Lung (tissue), 12 donors: ENCODE measurements around the gene STAT5A. TPM values are rescaled to one million over a fixed set of nuclear protein-coding genes. Genes with fewer than 3 reads are reported as not detected.

Experiments used
- ATAC-seq: fragments of 200-7000 bp; cut with Tn5 transposase; one replicate; pipeline ENCODE4 v1.9.1; 2020; ENCODE audit warnings: moderate number of reproducible peaks; ENCODE audit not compliant: insufficient read depth, low FRiP score
- DNase-seq, 3 donors: peaks; one replicate each; pipeline ENCODE4 v3.0.0-alpha.2; 2013 to 2017
- H3K27ac ChIP-seq, 2 donors: one replicate each; pipeline ENCODE4 v1.5.1; 2013; ENCODE audit warnings: mild to moderate bottlenecking in 2 of 2, moderate library complexity in 2 of 2, control low read depth in 1 of 2, inconsistent platforms in 1 of 2, low read depth in 1 of 2, low read length in 1 of 2
- H3K27me3 ChIP-seq, 3 donors: one replicate each; pipeline ENCODE4 v1.5.1; 2013; ENCODE audit warnings: low read length in 2 of 3; ENCODE audit not compliant: control insufficient read depth in 3 of 3, insufficient read depth in 3 of 3
- H3K36me3 ChIP-seq, 4 donors: one replicate each; pipeline ENCODE4 v1.5.1; 2013; ENCODE audit warnings: low read length in 4 of 4, mild to moderate bottlenecking in 1 of 4, moderate library complexity in 1 of 4; ENCODE audit not compliant: control insufficient read depth in 4 of 4, insufficient read depth in 4 of 4
- H3K4me1 ChIP-seq, 5 donors: one replicate each; pipeline ENCODE4 v1.5.1; 2013; ENCODE audit warnings: low read length in 5 of 5, mild to moderate bottlenecking in 2 of 5, moderate library complexity in 1 of 5; ENCODE audit not compliant: control insufficient read depth in 5 of 5, insufficient read depth in 5 of 5
- H3K4me3 ChIP-seq: one replicate; pipeline ENCODE4 v1.5.1; 2013; ENCODE audit warnings: mild to moderate bottlenecking, control low read depth, moderate library complexity
- H3K9ac ChIP-seq, 2 donors: one replicate each; pipeline ENCODE4 v1.5.1; 2013; ENCODE audit warnings: low read length in 2 of 2, control low read depth in 1 of 2; ENCODE audit not compliant: insufficient read depth in 1 of 2
- H3K9me3 ChIP-seq, 4 donors: one replicate each; pipeline ENCODE4 v1.5.1; 2013; ENCODE audit warnings: low read length in 3 of 4, mild to moderate bottlenecking in 1 of 4, moderate library complexity in 1 of 4; ENCODE audit not compliant: control insufficient read depth in 4 of 4, insufficient read depth in 3 of 4
- CTCF ChIP-seq: IDR thresholded peaks from 2 replicates; pipeline ENCODE4 v1.5.1; 2012; ENCODE audit warnings: mild to moderate bottlenecking; ENCODE audit errors: control extremely low read depth, extremely low read depth
- WGBS, 2 donors: extraction: QIAGEN DNeasy Blood & Tissue Kit; methylation state at CpG; one replicate each; pipeline ENCODE4 v1.1.7; 2013; 5-methylcytosine and 5-hydroxymethylcytosine counted together
- polyA plus RNA-seq, 2 donors: library from polyadenylated mRNA; stranded (reverse); fragments of 200-250 nt; gene quantifications; one replicate each; pipeline ENCODE4 v1.2.1, GENCODE V29; 2013
- total RNA-seq, 2 donors: library from RNA; depleted of rRNA in 1 of 2; stranded (reverse); fragments of >200 nt in 1 of 2; gene quantifications; one replicate each; pipeline ENCODE4 v1.2.1, GENCODE V29; 2014 to 2021
- donor health status: control.
- donor health status: control.
- donor health status: Bipolar disorder and iron deficiency.
- donor health status: healthy.
- donor health status: DM: yes; HTN: yes; CAD: no.

Gene STAT5A
- total and polyA plus RNA-seq, 4 donors: 16.4 to 52.0 (median 31.8) TPM

- no peaks in the 10 kb centered on the region for H3K9me3 ChIP-seq
- TF ChIP-seq CTCF: no peak
- no peak for ATAC-seq
- no peak overlapping the region for H3K9ac ChIP-seq
- 28 to 40% methylated on average over 5 of the region's 5 CpGs for WGBS, 2 donors
- peaks cover 0 to 3% (median 0%) of the 10 kb centered on the region in 3 donors for H3K27me3 ChIP-seq
- H3K27ac ChIP-seq: peak overlapping the region in 1 of 2 donors; percentile 44
- no peaks in the 10 kb centered on the region for H3K36me3 ChIP-seq
- H3K4me1 ChIP-seq: peaks cover 0 to 20% (median 10%) of the 10 kb centered on the region in 5 donors
- no peak overlapping the region for H3K4me3 ChIP-seq
- DNase-seq: no peak
Measured at GRCh38 chr17:42286411-42287221, 1.7 kb upstream of the STAT5A start.

DNA sequence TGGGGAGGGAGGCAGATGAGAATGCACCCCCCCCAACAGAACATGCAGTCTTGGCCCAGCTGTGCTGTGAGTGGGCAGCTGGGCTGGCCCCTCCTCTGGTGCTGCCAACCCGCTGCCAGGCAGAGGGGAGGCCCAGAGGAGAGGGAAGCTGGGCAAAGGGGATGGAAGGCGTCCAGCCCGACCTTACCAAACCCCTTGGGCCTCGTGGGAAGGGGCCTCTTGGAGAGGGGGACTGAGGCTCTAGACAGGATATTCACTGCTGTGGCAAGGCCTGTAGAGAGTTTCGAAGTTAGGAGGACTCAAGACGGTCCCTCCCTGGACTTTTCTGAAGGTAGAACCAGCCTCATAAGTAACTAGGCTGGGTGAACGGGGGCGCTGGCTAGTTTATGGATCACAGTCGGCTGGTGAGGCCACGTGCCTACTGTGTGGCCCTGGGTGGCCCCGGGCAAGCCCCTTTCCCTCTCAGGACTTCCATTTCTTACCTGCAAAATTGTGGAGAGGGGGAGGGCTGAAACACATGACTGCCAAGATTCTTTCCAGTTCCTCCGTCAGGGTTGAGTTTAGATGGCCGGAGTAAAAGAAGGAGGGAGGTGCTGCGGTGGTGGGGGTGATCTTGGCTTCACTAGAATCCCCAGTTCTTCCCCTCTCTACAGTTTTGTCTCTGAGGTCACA is 857 bp upstream of the STAT5A start:
- ATAC-seq (no peak), DNase-seq (peak; percentile 26 to 46 (median 31))
- TF ChIP-seq CTCF: no peak
- WGBS, 2 donors: 1 to 11% methylated on average over 14 of the region's 14 CpGs
- Histone ChIP-seq H3K9ac (no peak overlapping the region), H3K4me1 (peaks cover 0 to 20% (median 10%) of the 10 kb centered on the region in 5 donors), H3K27ac (peak overlapping the region; percentile 80 to 90), H3K36me3 (peaks cover 0 to 3% (median 0%) of the 10 kb centered on the region in 4 donors), H3K4me3 (peak overlapping the region; percentile 51), H3K9me3 (no peaks in the 10 kb centered on the region), H3K27me3 (peaks cover 0 to 3% (median 0%) of the 10 kb centered on the region in 3 donors)

DNA sequence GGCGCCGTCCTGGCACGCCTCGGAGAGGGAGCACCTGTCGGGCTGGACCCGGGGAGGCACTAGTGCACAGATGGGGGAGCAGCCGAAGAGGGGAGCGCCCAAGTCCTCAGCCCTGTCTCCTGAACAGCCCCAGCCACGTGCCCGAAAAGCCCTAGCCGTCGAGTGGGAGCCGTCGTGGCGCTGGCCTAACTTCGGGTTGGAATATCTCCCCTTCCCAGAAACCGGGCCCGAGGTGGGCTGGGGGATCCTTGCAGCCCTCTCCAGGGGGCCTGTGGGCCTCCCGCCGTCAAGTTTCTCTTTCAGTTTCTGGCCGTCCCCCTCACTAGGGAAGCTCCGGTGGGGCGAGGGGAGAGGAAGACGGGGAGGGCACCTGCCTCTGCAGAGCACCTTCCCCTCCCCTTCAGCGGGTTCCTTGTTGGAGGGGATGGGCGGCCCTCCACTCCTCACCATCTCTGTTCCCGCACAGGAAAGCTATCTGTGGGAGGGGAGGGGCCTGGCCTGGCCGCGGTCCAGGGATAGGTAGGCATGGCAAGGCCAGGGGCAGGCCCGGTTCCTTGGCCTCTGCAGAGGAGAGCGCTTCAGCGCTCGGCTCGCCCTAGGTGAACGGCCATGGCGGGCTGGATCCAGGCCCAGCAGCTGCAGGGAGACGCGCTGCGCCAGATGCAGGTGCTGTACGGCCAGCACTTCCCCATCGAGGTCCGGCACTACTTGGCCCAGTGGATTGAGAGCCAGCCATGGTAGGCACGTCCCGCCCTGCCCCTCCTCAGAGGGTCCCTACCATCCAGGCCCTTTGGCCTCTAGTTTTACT is 709 bp downstream of the STAT5A start:
- WGBS, 2 donors: 17 to 35% methylated on average over 43 of the region's 44 CpGs
- Histone ChIP-seq H3K4me1 (peaks cover 0 to 16% (median 10%) of the 10 kb centered on the region in 5 donors), H3K4me3 (peak overlapping the region; percentile 51), H3K36me3 (peaks cover 0 to 3% (median 0%) of the 10 kb centered on the region in 4 donors), H3K27ac (peak overlapping the region; percentile 80 to 90), H3K27me3 (peaks cover 0 to 3% (median 0%) of the 10 kb centered on the region in 3 donors), H3K9me3 (no peaks in the 10 kb centered on the region), H3K9ac (no peak overlapping the region)
- DNase-seq: no peak
- TF ChIP-seq CTCF: no peak
- ATAC-seq: peak; percentile 3
